GM21737 (cell line): ENCODE results near the gene MRGPRX2.

ENCODE experiments used
- ATAC-seq: cut with Tn5 transposase; IDR thresholded peaks from one replicate; pipeline ENCODE4 v1.9.1; 2021; ENCODE audit warnings: mild to moderate bottlenecking, moderate library complexity; ENCODE audit not compliant: unreplicated experiment

Gene MRGPRX2

DNA sequence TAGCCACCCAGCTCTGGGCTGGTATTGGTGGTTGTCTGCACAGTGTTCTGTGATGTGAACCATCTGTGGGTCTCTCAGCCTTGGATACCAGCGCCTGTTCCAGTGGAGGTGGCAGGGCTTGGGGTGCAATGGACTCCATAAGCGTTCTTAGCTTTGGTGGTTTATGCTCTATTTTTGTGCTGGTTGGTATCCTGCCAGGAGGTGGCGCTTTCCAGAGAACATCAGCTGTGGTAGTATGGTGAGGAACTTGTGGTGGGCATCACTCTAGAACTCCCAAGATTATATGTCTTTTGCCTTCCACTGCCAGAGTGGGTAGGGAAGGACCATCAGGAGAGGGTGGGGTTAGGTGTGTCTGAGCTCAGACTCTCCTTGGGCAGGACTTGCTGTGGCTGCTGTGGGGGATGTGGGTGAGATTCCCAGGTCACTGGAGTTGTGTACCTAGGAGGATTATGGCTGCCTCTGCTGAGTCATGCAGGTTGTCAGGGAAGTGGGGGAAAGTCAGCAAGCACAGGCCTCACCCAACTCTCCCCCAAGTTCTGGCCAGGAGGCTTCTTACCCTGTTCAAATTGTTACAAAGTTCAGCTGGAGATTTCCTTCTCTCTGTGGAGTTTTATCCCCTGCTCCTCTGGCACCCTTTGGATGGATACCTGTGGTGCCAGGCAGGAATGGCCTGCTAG, 47.2 kb downstream of the MRGPRX2 start:
- no peak for ATAC-seq

GRCh38 chr11:19012636-19013035, 47.9 kb downstream of the MRGPRX2 start:
- ATAC-seq, result no peak
